PFSK-1 (cell line): ENCODE data around the gene GLRX2.

Source experiments
- FOXP2 ChIP-seq: optimal IDR thresholded peaks from 2 replicates; pipeline ENCODE3; 2011; ENCODE audit warnings: borderline replicate concordance, control low read depth, inconsistent platforms; ENCODE audit not compliant: insufficient read depth; ENCODE audit errors: extremely low read length, extremely low read depth
- POLR2AphosphoS5 ChIP-seq: IDR thresholded peaks from 2 replicates; pipeline ENCODE4 v1.6.1; 2012; ENCODE audit warnings: low read depth, mild to moderate bottlenecking, control low read depth, low read length, moderate library complexity
- REST ChIP-seq, 2 experiments: IDR thresholded peaks; 2 replicates each; pipeline versions ENCODE4 v1.6.1 to v1.8.0; 2011 to 2012; ENCODE audit warnings: low read depth in 2 of 2, low read length in 2 of 2, control low read depth in 1 of 2, inconsistent platforms in 1 of 2, mild to moderate bottlenecking in 1 of 2, moderate library complexity in 1 of 2; ENCODE audit not compliant: insufficient read depth in 1 of 2
- SIN3A ChIP-seq: IDR thresholded peaks from 2 replicates; pipeline ENCODE4 v1.6.1; 2012; ENCODE audit warnings: mild to moderate bottlenecking, low read length, moderate library complexity, borderline replicate concordance; ENCODE audit not compliant: insufficient read depth
- TAF1 ChIP-seq: IDR thresholded peaks from 2 replicates; pipeline ENCODE4 v1.6.1; 2012; ENCODE audit warnings: low read length, control low read depth, borderline replicate concordance; ENCODE audit not compliant: insufficient read depth

The GLRX2 gene

GRCh38 chr1:193142409-193142808 is 37.2 kb upstream of the GLRX2 start:
- no peak for TF ChIP-seq FOXP2
- TF ChIP-seq SIN3A = no peak
- no peak for TF ChIP-seq TAF1
- TF ChIP-seq REST (IDR thresholded peaks at IDR 0.05; ENCODE audit: insufficient read depth in 1 of 2, low read depth in 2 of 2, low read length in 2 of 2) = no peak
- TF ChIP-seq POLR2AphosphoS5 = no peak

- TF ChIP-seq TAF1 (no peak), FOXP2 (no peak), SIN3A (no peak), REST (IDR thresholded peaks at IDR 0.05; ENCODE audit: insufficient read depth in 1 of 2, low read depth in 2 of 2, low read length in 2 of 2) (no peak), POLR2AphosphoS5 (no peak)
These were observed 36.6 kb upstream of the GLRX2 start for GRCh38 chr1:193141804-193142203.

- TF ChIP-seq SIN3A (no peak), REST (IDR thresholded peaks at IDR 0.05; ENCODE audit: insufficient read depth in 1 of 2, low read depth in 2 of 2, low read length in 2 of 2) (no peak), POLR2AphosphoS5 (no peak), FOXP2 (no peak), TAF1 (no peak)
These were observed 35.0 kb upstream of the GLRX2 start for GRCh38 chr1:193140254-193140653.

- TF ChIP-seq FOXP2 = no peak
- TF ChIP-seq POLR2AphosphoS5 = no peak
- no peak for TF ChIP-seq REST (IDR thresholded peaks at IDR 0.05; ENCODE audit: insufficient read depth in 1 of 2, low read depth in 2 of 2, low read length in 2 of 2)
- TF ChIP-seq SIN3A = no peak
- no peak for TF ChIP-seq TAF1
These were observed 26.1 kb upstream of the GLRX2 start for GRCh38 chr1:193131266-193131860.

GRCh38 chr1:193125369-193125768 is 20.2 kb upstream of the GLRX2 start:
- no peak for TF ChIP-seq TAF1
- TF ChIP-seq FOXP2 = no peak
- TF ChIP-seq SIN3A = no peak
- TF ChIP-seq REST (IDR thresholded peaks at IDR 0.05; ENCODE audit: insufficient read depth in 1 of 2, low read depth in 2 of 2, low read length in 2 of 2) = no peak
- no peak for TF ChIP-seq POLR2AphosphoS5
